HG03097 (cell line): ENCODE results near the gene RORB.

Experiments
- ATAC-seq: cut with Tn5 transposase; IDR thresholded peaks from one replicate; pipeline ENCODE4 v1.9.1; 2021; ENCODE audit not compliant: unreplicated experiment, low FRiP score

Gene RORB

GRCh38 chr9:74577956-74578355, 80.8 kb downstream of the RORB start:
- no peak for ATAC-seq

- ATAC-seq, result no peak
These were observed 92.4 kb downstream of the RORB start for GRCh38 chr9:74589576-74589975.

- no peak for ATAC-seq
These were observed 98.2 kb downstream of the RORB start for GRCh38 chr9:74595286-74595685.

- no peak for ATAC-seq
These were observed 101.7 kb downstream of the RORB start for GRCh38 chr9:74598874-74599273.

GRCh38 chr9:74609671-74610405, 112.7 kb downstream of the RORB start:
- ATAC-seq, result no peak

GRCh38 chr9:74610523-74611061, 113.5 kb downstream of the RORB start:
- peak; percentile 53 for ATAC-seq

DNA sequence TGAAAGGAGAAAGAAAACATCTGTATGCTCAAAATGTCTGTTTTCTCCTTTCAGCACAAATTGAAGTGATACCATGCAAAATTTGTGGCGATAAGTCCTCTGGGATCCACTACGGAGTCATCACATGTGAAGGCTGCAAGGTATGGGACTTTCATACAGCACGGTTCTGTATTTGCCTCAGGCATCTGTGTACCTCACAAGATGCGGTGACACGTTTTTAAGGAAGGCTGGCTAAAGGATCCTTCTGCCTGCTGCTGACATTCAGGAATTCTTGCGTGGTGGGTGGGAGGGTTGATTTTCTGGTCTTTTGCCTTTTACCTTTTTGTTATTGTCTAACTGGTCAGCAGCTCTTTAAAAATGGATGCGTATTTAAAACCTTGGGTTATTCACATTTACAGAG, 133.1 kb downstream of the RORB start:
- ATAC-seq, result no peak

DNA sequence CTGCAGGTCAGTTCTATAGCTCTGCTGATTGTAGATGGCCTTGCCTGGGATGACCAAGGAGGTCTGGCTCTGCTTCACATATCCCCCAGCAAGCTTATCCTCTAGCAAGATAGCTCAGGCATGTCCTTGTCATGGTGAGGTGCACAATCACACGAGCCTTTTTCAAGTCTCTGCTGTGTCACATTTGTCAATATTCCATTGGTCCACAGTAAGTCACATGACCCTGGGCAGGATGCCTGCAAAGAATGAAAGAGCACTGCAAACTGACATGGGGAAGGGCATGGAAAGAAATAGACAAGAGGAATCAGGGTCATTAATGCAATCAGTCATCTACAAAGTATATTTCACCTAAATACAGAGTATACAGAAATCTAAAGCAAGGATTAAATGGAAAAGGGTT, 142.0 kb downstream of the RORB start:
- ATAC-seq, result no peak

DNA sequence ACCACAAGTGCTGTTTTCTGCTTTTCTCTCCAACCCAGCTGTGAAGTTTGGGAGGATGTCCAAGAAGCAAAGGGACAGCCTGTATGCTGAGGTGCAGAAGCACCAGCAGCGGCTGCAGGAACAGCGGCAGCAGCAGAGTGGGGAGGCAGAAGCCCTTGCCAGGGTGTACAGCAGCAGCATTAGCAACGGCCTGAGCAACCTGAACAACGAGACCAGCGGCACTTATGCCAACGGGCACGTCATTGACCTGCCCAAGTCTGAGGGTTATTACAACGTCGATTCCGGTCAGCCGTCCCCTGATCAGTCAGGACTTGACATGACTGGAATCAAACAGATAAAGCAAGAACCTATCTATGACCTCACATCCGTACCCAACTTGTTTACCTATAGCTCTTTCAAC, 145.2 kb downstream of the RORB start:
- no peak for ATAC-seq

DNA sequence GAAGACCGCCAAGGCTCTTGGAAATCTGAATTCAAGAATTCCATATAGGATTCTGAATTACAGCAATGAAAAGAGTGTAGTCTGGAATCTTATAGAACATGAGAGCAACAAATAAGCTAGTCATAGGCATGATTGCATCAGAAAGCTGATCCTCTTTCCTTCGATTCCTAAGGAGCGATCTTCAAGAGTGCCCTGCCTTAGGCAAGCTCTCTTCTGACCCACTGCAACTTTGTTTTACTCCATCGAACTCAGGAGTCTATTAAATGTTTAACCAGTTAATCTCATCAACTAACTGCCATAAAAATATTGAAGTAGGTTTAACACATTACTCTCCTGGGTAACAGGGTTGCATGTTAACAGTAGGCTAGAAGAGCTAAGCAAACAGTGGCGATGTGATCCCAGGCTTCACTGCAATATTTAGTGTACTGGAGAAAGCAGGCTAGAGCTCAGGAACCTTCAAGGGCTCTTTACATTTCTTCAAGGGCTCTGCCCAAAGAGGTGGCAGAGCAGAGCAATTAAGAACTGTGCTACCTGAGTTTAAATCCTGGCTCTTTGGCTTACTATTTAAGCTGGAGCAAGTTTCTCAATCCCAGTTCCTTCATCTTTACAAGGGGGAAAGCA, 146.3 kb downstream of the RORB start:
- no peak for ATAC-seq

DNA sequence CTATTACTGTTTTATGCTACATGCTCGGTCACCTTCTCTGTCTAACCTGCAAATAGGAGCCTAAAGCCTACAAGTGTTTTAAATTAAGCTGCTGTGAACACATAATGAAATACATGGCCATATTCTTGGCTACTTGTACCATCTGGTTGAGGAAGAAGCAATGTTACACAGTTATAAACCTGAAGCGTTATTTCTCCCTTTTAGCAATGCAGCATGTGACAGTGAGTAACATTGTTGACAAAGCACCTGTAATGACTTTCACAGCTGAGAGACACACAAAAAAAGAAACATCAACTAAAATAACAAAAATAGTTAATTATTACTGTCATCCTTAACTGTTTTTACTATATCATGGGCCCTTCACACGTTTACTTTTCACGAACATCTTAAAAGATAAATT, 146.9 kb downstream of the RORB start:
- no peak for ATAC-seq

DNA sequence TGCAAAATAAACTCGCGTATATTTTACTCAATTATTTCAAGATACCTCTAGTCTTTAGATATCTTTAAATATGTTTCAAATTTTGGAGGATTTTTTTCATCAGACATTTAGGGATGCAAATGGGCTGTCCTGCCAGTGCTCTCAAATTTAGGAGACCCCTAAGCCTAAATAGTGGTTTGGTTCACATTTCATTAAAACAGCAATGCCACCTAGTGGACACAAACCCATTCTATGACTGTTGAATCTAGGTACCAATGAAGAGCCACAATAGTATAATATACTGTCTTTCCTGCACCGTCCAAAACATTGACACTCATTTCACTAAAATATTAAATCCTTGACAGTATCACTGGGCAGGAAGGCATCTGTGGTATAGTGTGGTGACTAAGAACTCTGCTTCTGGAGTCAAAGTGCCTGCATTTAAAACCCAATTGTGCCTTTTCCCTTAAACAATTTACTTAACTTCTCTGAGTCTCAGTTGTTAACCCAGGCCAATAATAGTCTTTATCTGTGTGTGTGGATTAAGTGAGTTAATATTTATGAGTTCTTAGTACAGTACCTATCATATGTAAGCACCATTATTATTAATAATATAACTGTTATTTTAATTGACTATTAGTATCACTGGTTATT, 148.0 kb downstream of the RORB start:
- no peak for ATAC-seq

DNA sequence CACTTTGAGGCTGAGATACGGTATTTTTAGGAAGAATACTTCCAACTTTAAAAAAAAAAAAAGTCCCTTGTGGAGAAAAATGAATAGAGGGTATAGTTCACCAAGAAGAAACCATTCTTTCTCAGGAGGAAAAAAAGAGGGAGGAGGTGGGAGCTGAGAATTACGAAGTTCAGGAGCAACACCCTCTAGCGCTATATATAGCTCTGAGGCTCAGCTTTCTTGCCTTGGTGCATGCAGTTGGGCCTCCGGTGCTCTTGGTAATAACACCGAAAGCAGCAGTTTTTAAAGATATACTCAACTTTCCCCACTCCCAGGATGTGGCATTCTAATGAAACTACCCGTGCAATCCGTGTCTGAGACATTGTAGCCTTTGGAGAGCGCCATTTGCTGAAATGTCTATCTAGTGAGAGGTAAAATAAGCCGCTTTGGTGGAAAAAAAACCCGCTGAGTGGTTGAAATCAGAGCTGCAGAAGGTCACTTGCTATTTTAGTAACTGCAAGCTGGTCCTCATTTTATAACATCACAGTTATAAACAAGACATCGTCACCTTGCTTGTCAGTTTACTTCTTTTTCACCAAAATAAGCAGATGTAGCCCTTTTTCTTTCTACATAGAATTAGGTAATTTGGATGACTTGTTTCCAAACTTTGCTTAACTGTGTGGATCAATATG, 156.4 kb downstream of the RORB start:
- no peak for ATAC-seq

- ATAC-seq, result no peak
These were observed 165.5 kb downstream of the RORB start for GRCh38 chr9:74662674-74663073.

GRCh38 chr9:74663439-74663838, 166.3 kb downstream of the RORB start:
- no peak for ATAC-seq

DNA sequence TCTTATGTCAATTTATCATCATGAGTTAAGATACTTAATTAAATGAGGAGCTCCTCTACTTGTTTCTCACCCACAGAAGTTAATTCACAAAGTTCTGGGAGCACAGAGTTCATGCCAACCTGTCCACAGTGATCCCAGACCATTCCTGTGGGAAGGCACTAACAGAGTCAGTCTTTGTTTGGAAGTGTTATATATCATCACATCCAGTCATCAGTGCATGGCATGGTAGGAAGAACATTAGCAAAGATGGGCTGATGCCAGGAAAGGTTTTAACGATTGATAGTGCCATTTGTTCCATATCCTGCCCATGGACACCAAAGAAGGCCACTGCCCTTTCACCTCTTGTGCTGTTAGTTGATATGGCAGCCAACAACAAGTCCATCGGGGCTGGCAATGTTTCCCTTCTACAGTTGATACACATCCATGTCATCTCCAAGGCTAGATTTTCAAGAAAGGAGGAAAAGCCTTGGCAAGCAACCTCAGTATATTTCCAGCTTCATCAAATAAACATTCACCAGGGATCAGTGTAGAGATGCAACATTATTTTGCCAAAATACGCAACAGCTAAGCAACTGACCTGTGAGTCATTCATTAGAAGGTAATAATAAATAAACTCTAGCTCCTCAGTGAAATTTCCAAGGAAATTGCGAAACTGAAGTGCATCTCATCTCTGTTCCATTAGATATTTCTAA, 169.6 kb downstream of the RORB start:
- ATAC-seq, result no peak

GRCh38 chr9:74672237-74672636, 175.1 kb downstream of the RORB start:
- ATAC-seq, result no peak

DNA sequence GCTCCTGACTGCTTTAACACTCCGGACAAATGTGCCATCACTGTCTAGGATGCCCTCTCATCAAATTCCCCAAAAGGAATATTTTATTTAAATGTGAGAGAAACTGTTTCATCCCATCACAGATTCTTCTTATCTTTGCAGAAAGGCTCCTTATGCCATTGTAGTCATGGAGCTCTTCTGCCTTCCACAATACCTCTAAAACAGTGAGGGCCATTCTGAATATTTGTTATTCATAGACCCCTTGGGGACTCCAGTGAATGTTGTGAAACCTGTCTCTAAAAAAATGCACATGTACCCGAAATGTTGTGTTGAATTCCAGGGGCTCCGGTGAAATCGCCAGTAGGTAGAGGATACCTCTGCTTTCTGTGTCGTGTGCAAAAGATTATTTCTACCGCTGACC, 176.9 kb downstream of the RORB start:
- ATAC-seq, result no peak

- ATAC-seq, result no peak
These were observed 184.8 kb downstream of the RORB start for GRCh38 chr9:74681906-74682305.

GRCh38 chr9:74683322-74683721, 186.2 kb downstream of the RORB start:
- no peak for ATAC-seq

DNA sequence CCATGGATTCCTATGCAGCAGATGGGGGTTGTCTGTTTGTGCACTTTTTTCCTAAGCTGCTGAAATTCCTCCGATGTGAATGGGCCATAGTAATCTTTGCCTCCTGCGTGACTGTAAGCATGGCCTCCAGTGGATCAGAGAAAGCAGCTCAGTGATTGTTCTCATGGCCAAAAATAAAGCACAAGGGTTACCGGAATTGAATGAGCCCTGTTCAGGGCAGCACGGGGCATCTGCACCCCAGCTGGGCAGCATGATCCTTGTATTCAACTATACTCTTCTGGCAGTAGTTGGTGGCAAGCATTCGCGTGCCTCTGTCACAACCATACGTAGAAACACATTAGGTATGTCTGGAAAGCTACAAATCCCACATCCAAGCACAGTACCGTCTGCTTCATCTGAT, 193.9 kb downstream of the RORB start:
- no peak for ATAC-seq
